ENCODE results near the gene PPFIA1. TPM values are rescaled to one million over a fixed set of nuclear protein-coding genes. Genes with fewer than 3 reads are reported as not detected.

PPFIA1 gene
- polyA plus RNA-seq = 10 to 100 TPM in 1 of 3 donors, 1 to 10 TPM in 2; 4.6 to 13.4 (median 6.3) TPM

DNA sequence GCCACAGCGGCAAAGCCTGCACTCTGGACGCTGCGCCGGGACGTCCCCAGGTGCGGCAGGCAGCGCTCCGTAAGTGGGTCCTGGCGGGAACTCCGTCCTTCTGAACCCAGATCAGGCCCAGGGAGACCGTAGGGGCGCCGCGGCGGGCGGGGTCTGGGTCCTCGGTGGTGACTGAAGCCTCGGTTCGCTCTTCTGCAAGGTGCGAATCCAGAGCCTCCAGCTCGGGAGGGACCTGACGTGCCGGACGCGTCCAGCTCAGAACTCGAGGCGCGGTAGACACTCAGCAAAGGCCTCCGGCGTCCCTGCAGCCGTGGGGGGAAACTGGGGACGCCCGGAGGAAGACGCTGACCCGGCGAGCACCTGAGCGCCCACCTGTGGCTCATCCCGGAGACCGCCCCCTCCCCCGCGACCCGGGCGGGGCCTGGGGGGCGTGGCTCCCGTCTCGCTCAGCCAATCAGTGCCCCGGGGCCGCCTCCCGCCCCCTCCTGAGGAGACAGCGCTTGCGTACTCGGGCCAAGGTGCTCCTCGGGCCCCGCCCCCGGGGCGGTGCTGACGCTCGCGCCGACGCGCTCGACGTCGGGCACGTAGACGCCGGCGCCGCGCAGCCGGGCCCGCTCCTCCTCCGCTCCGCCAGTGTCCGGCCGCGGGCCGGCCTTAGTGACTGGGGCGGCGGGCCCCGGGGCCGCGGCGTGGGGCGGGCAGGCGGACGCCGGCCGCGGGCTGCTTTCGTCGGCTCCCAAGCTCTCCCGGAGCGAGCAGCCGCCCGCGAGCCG lies at the start of gene PPFIA1:
Gene PPFIA1 (plus strand): TSS at position 587 of the 773 bp plus-strand sequence. CDS start 1,483 bp downstream, outside the sequence.
- peaks cover 4 to 20% (median 17%) of the 10 kb centered on the region in 3 donors for H3K27me3 Mint-ChIP-seq (ENCODE audit: low read depth in 3 of 3)
- peak within 1 kb of the TSS; percentile 88 to 93 (median 90) for H3K4me3 Mint-ChIP-seq
- H3K4me1 Mint-ChIP-seq = peaks cover 31 to 46% of the 10 kb centered on the region in 2 donors
- peak; percentile 92 to 95 (median 95) for DNase-seq
- H3K36me3 Mint-ChIP-seq = peaks cover 0 to 7% (median 0%) of the 10 kb centered on the region in 3 donors
- H3K9me3 Mint-ChIP-seq = no peaks in the 10 kb centered on the region
- H3K27ac Mint-ChIP-seq = peak within 1 kb of the TSS; percentile 75 to 90 (median 84)

DNA sequence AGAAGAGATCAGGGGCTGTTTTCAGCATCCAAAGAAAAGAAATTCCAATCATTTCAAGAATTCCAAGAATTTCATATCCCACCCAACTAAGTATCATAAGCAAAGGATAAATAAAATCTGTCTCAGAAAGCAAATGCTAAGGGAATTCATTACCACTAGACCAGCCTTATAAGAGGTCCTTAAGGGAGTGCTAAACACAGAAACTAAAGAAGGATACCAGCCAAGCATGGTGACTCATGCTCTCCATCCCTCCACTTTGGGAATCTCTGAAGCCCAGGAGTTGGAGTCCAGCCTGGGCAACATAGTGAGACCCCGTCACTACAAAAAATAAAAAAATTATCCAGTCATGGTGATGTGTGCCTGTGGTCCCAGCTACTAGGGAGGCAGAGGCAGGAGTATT lies 49.6 kb upstream of the PPFIA1 start:
- Mint-ChIP-seq H3K36me3 (no peaks in the 10 kb centered on the region), H3K27ac (no peak overlapping the region), H3K4me1 (no peaks in the 10 kb centered on the region), H3K27me3 (ENCODE audit: low read depth in 3 of 3) (peaks cover 3 to 13% (median 12%) of the 10 kb centered on the region in 3 donors), H3K9me3 (no peaks in the 10 kb centered on the region), H3K4me3 (no peak overlapping the region)
- DNase-seq = no peak

- no peaks in the 10 kb centered on the region for H3K4me1 Mint-ChIP-seq
- no peak overlapping the region for H3K4me3 Mint-ChIP-seq
- no peak for DNase-seq
- no peaks in the 10 kb centered on the region for H3K36me3 Mint-ChIP-seq
- H3K27me3 Mint-ChIP-seq (ENCODE audit: low read depth in 3 of 3) = peaks cover 0 to 6% (median 3%) of the 10 kb centered on the region in 3 donors
- no peaks in the 10 kb centered on the region for H3K9me3 Mint-ChIP-seq
- H3K27ac Mint-ChIP-seq = no peak overlapping the region
Observed at GRCh38 chr11:70225681-70226177, 44.8 kb upstream of the PPFIA1 start.

DNA sequence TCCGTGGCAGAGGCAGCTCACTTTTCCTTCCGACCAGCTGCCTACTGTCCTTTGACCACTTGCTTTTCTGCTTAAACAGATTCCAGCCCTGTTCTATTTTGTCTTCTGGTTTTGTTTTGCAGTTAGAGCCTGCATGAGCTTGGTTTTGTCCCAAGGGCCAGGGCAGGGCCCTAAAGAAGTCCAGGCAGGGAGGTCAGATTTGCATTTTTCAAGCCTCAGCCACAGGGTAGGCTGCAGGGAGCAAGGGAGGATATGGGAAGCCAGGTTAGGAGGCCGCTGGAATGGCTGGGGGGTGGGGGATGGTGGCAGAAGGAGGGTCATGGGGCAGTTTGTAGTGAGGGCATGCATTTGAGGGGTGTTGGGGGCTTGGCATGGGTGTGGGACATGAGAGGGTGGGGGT lies 44.3 kb upstream of the PPFIA1 start:
- DNase-seq = no peak
- no peaks in the 10 kb centered on the region for H3K9me3 Mint-ChIP-seq
- no peak overlapping the region for H3K27ac Mint-ChIP-seq
- H3K36me3 Mint-ChIP-seq = no peaks in the 10 kb centered on the region
- no peak overlapping the region for H3K4me3 Mint-ChIP-seq
- no peaks in the 10 kb centered on the region for H3K4me1 Mint-ChIP-seq
- peaks cover 0 to 6% (median 3%) of the 10 kb centered on the region in 3 donors for H3K27me3 Mint-ChIP-seq (ENCODE audit: low read depth in 3 of 3)

GRCh38 chr11:70226967-70227366 lies 43.5 kb upstream of the PPFIA1 start:
- Mint-ChIP-seq H3K9me3 (no peaks in the 10 kb centered on the region), H3K36me3 (no peaks in the 10 kb centered on the region), H3K4me3 (no peak overlapping the region), H3K4me1 (no peaks in the 10 kb centered on the region), H3K27me3 (ENCODE audit: low read depth in 3 of 3) (peaks cover 3 to 6% (median 3%) of the 10 kb centered on the region in 3 donors), H3K27ac (no peak overlapping the region)
- no peak for DNase-seq

GRCh38 chr11:70229737-70230136 lies 40.8 kb upstream of the PPFIA1 start:
- DNase-seq = no peak
- no peaks in the 10 kb centered on the region for H3K4me1 Mint-ChIP-seq
- peaks cover 3 to 9% (median 3%) of the 10 kb centered on the region in 3 donors for H3K27me3 Mint-ChIP-seq (ENCODE audit: low read depth in 3 of 3)
- no peaks in the 10 kb centered on the region for H3K36me3 Mint-ChIP-seq
- no peaks in the 10 kb centered on the region for H3K9me3 Mint-ChIP-seq
- H3K27ac Mint-ChIP-seq = no peak overlapping the region
- H3K4me3 Mint-ChIP-seq = no peak overlapping the region

DNA sequence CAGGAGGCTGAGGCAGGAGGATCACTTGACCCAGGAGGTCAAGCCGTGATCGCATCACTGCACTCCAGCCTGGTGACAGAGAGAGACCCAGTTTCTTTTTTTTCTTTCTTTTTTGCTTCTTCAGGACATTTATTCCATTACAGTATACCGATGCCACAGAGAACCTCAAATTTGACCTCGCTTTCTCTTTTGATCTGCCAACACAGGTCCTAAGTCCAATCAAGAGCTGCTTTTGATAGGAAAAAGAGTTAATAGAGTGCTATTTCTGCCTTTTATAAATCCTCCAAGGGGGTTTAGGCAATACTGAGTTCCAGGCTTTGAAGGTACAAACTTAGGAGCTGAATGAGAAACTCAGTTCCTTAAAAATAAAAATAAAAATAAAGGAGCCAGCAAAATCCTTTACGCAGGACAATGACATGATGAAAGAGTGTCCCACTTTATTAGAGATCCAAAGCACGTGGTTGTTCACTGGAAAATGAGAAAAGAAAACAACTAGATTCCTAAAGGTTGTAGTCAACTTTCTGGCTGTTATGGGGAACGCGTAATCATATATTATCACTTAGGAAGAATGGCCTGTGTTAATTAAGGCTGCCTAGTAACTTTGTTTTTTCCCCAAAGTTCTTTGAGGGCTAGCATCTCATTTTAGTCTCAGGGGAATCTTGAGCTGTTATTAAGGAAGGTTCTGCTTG lies 40.2 kb upstream of the PPFIA1 start:
- Mint-ChIP-seq H3K27ac (no peak overlapping the region), H3K9me3 (no peaks in the 10 kb centered on the region), H3K27me3 (ENCODE audit: low read depth in 3 of 3) (peaks cover 3 to 9% (median 3%) of the 10 kb centered on the region in 3 donors), H3K4me1 (no peaks in the 10 kb centered on the region), H3K36me3 (no peaks in the 10 kb centered on the region), H3K4me3 (no peak overlapping the region)
- DNase-seq = no peak

GRCh38 chr11:70230840-70231710 lies 39.4 kb upstream of the PPFIA1 start:
- no peaks in the 10 kb centered on the region for H3K4me1 Mint-ChIP-seq
- DNase-seq = no peak
- H3K27ac Mint-ChIP-seq = no peak overlapping the region
- no peak overlapping the region for H3K4me3 Mint-ChIP-seq
- no peaks in the 10 kb centered on the region for H3K36me3 Mint-ChIP-seq
- peaks cover 3 to 4% (median 3%) of the 10 kb centered on the region in 3 donors for H3K27me3 Mint-ChIP-seq (ENCODE audit: low read depth in 3 of 3)
- no peaks in the 10 kb centered on the region for H3K9me3 Mint-ChIP-seq

DNA sequence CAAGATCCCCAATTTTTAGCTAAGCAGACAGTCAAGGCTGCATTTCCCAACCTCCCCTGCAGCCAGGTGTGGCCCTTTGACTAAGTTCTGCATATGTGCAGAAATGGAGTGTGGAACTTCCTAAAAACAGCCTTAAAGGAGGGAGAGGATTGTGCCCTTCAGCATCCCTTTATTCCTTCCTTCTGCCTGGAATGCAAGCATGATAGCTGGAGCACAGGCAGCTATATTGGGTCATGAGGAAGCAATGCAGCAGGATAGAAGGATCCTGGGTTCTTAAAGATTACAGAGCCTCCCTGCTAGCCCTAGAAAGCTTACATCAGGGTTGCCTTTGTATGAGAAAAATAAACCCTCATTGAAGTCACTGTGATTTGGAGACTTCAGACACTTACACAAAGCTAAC lies 37.5 kb upstream of the PPFIA1 start:
- peaks cover 3 to 4% (median 3%) of the 10 kb centered on the region in 3 donors for H3K27me3 Mint-ChIP-seq (ENCODE audit: low read depth in 3 of 3)
- no peak overlapping the region for H3K4me3 Mint-ChIP-seq
- H3K9me3 Mint-ChIP-seq = no peaks in the 10 kb centered on the region
- no peaks in the 10 kb centered on the region for H3K4me1 Mint-ChIP-seq
- DNase-seq = no peak
- H3K36me3 Mint-ChIP-seq = no peaks in the 10 kb centered on the region
- no peak overlapping the region for H3K27ac Mint-ChIP-seq

DNA sequence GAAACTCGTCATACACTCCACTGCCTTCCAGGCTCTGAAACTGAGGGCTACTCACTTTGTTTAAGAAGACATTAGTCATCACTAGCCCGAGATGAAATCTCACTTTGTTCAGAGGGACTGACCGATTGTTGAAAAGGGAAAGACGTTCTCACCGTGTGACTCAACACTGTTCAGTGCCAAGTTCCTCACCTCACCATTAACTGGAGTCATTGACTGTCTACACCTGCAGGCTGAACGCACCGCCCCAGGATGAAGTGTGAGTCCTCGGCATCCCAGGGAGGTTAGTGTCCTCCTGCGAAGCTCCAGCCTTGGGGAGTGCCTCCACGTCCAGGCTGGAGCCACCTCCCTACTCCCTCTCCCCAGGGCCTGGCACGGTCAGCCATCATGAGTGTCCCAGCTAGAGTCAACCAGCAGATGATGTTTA lies 37.0 kb upstream of the PPFIA1 start:
- Mint-ChIP-seq H3K27me3 (ENCODE audit: low read depth in 3 of 3) (peaks cover 3 to 4% (median 3%) of the 10 kb centered on the region in 3 donors), H3K9me3 (no peaks in the 10 kb centered on the region), H3K36me3 (no peaks in the 10 kb centered on the region), H3K27ac (no peak overlapping the region), H3K4me3 (no peak overlapping the region), H3K4me1 (no peaks in the 10 kb centered on the region)
- DNase-seq = no peak

GRCh38 chr11:70233962-70234361 lies 36.5 kb upstream of the PPFIA1 start:
- no peaks in the 10 kb centered on the region for H3K4me1 Mint-ChIP-seq
- no peak overlapping the region for H3K4me3 Mint-ChIP-seq
- no peaks in the 10 kb centered on the region for H3K9me3 Mint-ChIP-seq
- no peak for DNase-seq
- H3K36me3 Mint-ChIP-seq = no peaks in the 10 kb centered on the region
- H3K27ac Mint-ChIP-seq = no peak overlapping the region
- H3K27me3 Mint-ChIP-seq (ENCODE audit: low read depth in 3 of 3) = peaks cover 3 to 4% (median 3%) of the 10 kb centered on the region in 3 donors

DNA sequence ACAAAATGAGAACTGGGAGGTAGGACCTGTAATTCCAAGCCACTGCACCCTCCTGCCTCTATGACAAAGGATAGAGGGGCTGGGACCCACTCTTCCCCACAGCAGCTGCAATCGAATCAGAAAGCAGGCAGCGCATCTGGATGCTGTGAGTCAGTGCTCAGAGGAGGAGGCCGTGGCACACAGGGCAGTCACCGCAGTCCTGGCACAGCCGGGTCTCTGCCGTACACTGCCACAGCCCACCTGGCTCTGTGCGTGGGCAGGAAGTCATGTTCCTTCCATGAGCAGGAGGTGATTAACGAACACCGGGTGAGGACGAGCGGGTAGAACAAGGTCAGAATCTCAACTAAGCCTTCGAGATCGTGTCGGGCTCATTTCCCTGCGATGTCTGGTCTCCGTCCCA lies 30.2 kb upstream of the PPFIA1 start:
- no peak for DNase-seq
- Mint-ChIP-seq H3K4me1 (no peaks in the 10 kb centered on the region), H3K27ac (no peak overlapping the region)

DNA sequence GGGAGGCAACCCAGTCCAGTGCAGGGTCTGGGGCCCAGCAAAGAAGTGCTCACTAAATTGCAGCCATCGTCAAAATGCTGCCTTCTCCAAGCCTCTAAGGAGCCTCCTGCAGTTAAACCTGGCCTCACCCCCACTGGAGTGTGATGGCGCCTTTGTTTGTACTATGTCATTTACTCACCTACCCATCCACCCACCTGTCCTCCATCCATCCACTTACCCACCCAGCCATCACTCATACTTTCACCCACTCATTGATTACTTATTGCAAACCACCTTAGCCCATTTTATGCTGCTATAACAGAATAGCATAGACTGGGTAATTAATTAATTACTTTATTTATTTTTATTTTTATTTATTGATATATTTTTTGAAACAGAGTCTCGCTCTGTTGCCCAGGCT lies 28.8 kb upstream of the PPFIA1 start:
- Mint-ChIP-seq H3K27ac (no peak overlapping the region), H3K4me1 (no peaks in the 10 kb centered on the region), H3K27me3 (ENCODE audit: low read depth in 3 of 3) (peaks cover 7 to 10% (median 8%) of the 10 kb centered on the region in 3 donors), H3K9me3 (no peaks in the 10 kb centered on the region), H3K4me3 (no peak overlapping the region), H3K36me3 (no peaks in the 10 kb centered on the region)
- DNase-seq = no peak

More for the DNA sequence above, 30.2 kb upstream of the PPFIA1 start:
- no peaks in the 10 kb centered on the region for H3K36me3 Mint-ChIP-seq
- no peaks in the 10 kb centered on the region for H3K9me3 Mint-ChIP-seq
- peaks cover 7 to 10% (median 8%) of the 10 kb centered on the region in 3 donors for H3K27me3 Mint-ChIP-seq (ENCODE audit: low read depth in 3 of 3)
- H3K4me3 Mint-ChIP-seq = no peak overlapping the region

All from immature natural killer cell (primary cell).